ENCODE results near the gene OPN1MW3.

Gene OPN1MW3

DNA sequence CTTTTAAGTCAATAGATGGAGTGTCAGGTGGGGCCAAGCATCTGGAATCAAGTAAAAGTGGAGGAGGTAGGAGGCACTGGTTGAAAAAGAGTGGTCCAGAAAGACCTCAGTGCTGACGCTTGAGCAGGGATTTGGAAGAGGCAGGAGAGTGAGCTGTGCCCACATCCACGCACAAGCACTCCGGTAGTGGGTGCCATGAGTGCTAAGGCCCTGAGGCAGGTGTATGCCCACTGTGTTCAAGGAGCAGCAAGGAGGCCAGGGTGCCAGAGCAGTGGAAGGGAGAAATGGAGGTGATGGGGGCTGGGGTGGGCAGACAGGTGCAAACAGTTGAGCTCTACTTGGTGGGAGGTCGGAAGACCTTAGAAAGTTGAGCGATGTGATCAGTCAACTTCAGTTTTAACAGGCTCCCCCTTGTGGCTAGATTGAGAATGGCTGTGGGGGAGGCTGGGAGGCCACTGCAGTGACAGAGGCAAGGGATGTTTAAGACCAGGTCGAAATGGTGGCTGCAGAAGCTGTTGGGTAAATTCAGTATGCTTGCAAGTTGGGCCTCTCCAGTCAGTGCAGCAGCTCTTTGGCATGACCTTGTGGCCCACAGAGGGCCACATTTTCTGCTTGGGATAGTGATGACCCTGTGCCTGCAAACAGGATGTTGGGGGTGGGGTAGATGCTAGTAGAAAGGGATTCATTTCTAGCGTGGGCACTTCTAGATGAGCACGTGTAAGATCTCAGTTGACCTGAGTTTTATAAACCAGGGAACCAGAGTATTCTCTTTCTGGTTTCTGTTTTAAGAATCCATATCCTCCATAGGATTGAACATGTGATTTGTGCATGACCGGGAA is 50.9 kb downstream of the OPN1MW3 start:
- DNase-seq = peak; percentile 34
- no peaks in the 10 kb centered on the region for H3K9me3 ChIP-seq (ENCODE audit: control insufficient read depth, low read length)
- no peak overlapping the region for H2AK5ac ChIP-seq (ENCODE audit: low read length, severe bottlenecking)
- no peak overlapping the region for H2BK12ac ChIP-seq (ENCODE audit: low read length in 2 of 2)
- no peak overlapping the region for H3K23ac ChIP-seq (ENCODE audit: low read length in 2 of 2)
- H2AFZ ChIP-seq (ENCODE audit: low read depth, low read length) = no peak overlapping the region
- H2BK15ac ChIP-seq (ENCODE audit: low read depth, poor library complexity, severe bottlenecking) = no peak overlapping the region
- 63% methylated on average over 8 of the region's 9 CpGs for WGBS
- H4K8ac ChIP-seq (ENCODE audit: low read length) = no peak overlapping the region
- no peak overlapping the region for H3K27ac ChIP-seq (ENCODE audit: low read length, poor library complexity, severe bottlenecking)
- no peak overlapping the region for H3K18ac ChIP-seq (ENCODE audit: low read depth in 1 of 2, low read length in 2 of 2)
- H3K4me3 ChIP-seq (ENCODE audit: insufficient read depth in 1 of 2, low read depth in 1 of 2, low read length in 2 of 2) = no peak overlapping the region
- H3K4me2 ChIP-seq (ENCODE audit: low read length, poor library complexity, severe bottlenecking) = no peak overlapping the region
- H2BK120ac ChIP-seq (ENCODE audit: low read depth, low read length) = no peak overlapping the region
- no peak overlapping the region for H3K14ac ChIP-seq (ENCODE audit: low read length in 2 of 2)
- no peak overlapping the region for H4K91ac ChIP-seq (ENCODE audit: low read length)
- H3K27me3 ChIP-seq (ENCODE audit: control insufficient read depth in 1 of 2, insufficient read depth in 1 of 2, low read length in 2 of 2) = peaks cover 4 to 79% of the 10 kb centered on the region in 2 experiments
- no peak overlapping the region for H3K9ac ChIP-seq (ENCODE audit: low read length)
- peaks cover 1% of the 10 kb centered on the region for H3K4me1 ChIP-seq (ENCODE audit: control insufficient read depth, insufficient read depth, low read depth, low read length)
- no peaks in the 10 kb centered on the region for H3K36me3 ChIP-seq (ENCODE audit: control insufficient read depth in 1 of 2, insufficient read depth in 2 of 2, low read depth in 1 of 2, low read length in 2 of 2)
- no peak overlapping the region for H3K4ac ChIP-seq (ENCODE audit: low read depth in 1 of 2, low read length in 2 of 2)
- no peaks in the 10 kb centered on the region for H3K79me1 ChIP-seq (replicated peaks; ENCODE audit: low read length, poor library complexity, severe bottlenecking)
- no peak overlapping the region for H2BK5ac ChIP-seq (ENCODE audit: low read depth, low read length, poor library complexity, severe bottlenecking)

GRCh38 chrX:154309041-154309775 is 51.8 kb downstream of the OPN1MW3 start:
- Histone ChIP-seq H3K4me2 (ENCODE audit: low read length, poor library complexity, severe bottlenecking) (no peak overlapping the region), H2AFZ (ENCODE audit: low read depth, low read length) (no peak overlapping the region), H3K23ac (ENCODE audit: low read length in 2 of 2) (no peak overlapping the region), H3K9ac (ENCODE audit: low read length) (no peak overlapping the region), H2AK5ac (ENCODE audit: low read length, severe bottlenecking) (no peak overlapping the region), H2BK120ac (ENCODE audit: low read depth, low read length) (no peak overlapping the region), H3K4me3 (ENCODE audit: insufficient read depth in 1 of 2, low read depth in 1 of 2, low read length in 2 of 2) (no peak overlapping the region), H3K4ac (ENCODE audit: low read depth in 1 of 2, low read length in 2 of 2) (no peak overlapping the region), H3K9me3 (ENCODE audit: control insufficient read depth, low read length) (no peaks in the 10 kb centered on the region), H4K91ac (ENCODE audit: low read length) (no peak overlapping the region), H4K8ac (ENCODE audit: low read length) (no peak overlapping the region), H3K4me1 (ENCODE audit: control insufficient read depth, insufficient read depth, low read depth, low read length) (peaks cover 1% of the 10 kb centered on the region), H2BK5ac (ENCODE audit: low read depth, low read length, poor library complexity, severe bottlenecking) (no peak overlapping the region), H3K79me1 (replicated peaks; ENCODE audit: low read length, poor library complexity, severe bottlenecking) (no peaks in the 10 kb centered on the region), H2BK12ac (ENCODE audit: low read length in 2 of 2) (no peak overlapping the region), H3K14ac (ENCODE audit: low read length in 2 of 2) (no peak overlapping the region), H3K18ac (ENCODE audit: low read depth in 1 of 2, low read length in 2 of 2) (no peak overlapping the region), H3K27me3 (ENCODE audit: control insufficient read depth in 1 of 2, insufficient read depth in 1 of 2, low read length in 2 of 2) (peaks cover 4 to 71% of the 10 kb centered on the region in 2 experiments), H3K36me3 (ENCODE audit: control insufficient read depth in 1 of 2, insufficient read depth in 2 of 2, low read depth in 1 of 2, low read length in 2 of 2) (no peaks in the 10 kb centered on the region), H3K27ac (ENCODE audit: low read length, poor library complexity, severe bottlenecking) (no peak overlapping the region), H2BK15ac (ENCODE audit: low read depth, poor library complexity, severe bottlenecking) (no peak overlapping the region)
- no peak for DNase-seq
- 83% methylated on average over 13 of the region's 16 CpGs for WGBS

- Histone ChIP-seq H3K79me1 (replicated peaks; ENCODE audit: low read length, poor library complexity, severe bottlenecking) (no peaks in the 10 kb centered on the region), H3K4me3 (ENCODE audit: insufficient read depth in 1 of 2, low read depth in 1 of 2, low read length in 2 of 2) (no peak overlapping the region), H4K91ac (ENCODE audit: low read length) (no peak overlapping the region), H2BK12ac (ENCODE audit: low read length in 2 of 2) (no peak overlapping the region), H3K4ac (ENCODE audit: low read depth in 1 of 2, low read length in 2 of 2) (no peak overlapping the region), H2BK120ac (ENCODE audit: low read depth, low read length) (no peak overlapping the region), H2AFZ (ENCODE audit: low read depth, low read length) (no peak overlapping the region), H3K4me2 (ENCODE audit: low read length, poor library complexity, severe bottlenecking) (no peak overlapping the region), H2BK15ac (ENCODE audit: low read depth, poor library complexity, severe bottlenecking) (no peak overlapping the region), H3K9ac (ENCODE audit: low read length) (no peak overlapping the region), H3K14ac (ENCODE audit: low read length in 2 of 2) (no peak overlapping the region), H3K9me3 (ENCODE audit: control insufficient read depth, low read length) (no peaks in the 10 kb centered on the region), H3K23ac (ENCODE audit: low read length in 2 of 2) (no peak overlapping the region), H3K27ac (ENCODE audit: low read length, poor library complexity, severe bottlenecking) (no peak overlapping the region), H3K36me3 (ENCODE audit: control insufficient read depth in 1 of 2, insufficient read depth in 2 of 2, low read depth in 1 of 2, low read length in 2 of 2) (no peaks in the 10 kb centered on the region), H2AK5ac (ENCODE audit: low read length, severe bottlenecking) (no peak overlapping the region), H3K18ac (ENCODE audit: low read depth in 1 of 2, low read length in 2 of 2) (no peak overlapping the region), H2BK5ac (ENCODE audit: low read depth, low read length, poor library complexity, severe bottlenecking) (no peak overlapping the region), H4K8ac (ENCODE audit: low read length) (no peak overlapping the region), H3K27me3 (ENCODE audit: control insufficient read depth in 1 of 2, insufficient read depth in 1 of 2, low read length in 2 of 2) (peaks cover 4 to 56% of the 10 kb centered on the region in 2 experiments), H3K4me1 (ENCODE audit: control insufficient read depth, insufficient read depth, low read depth, low read length) (peaks cover 1% of the 10 kb centered on the region)
- DNase-seq = no peak
- WGBS = 86% methylated on average over 19 of the region's 19 CpGs
Observed at GRCh38 chrX:154310616-154311536, 53.5 kb downstream of the OPN1MW3 start.

Data from mesenchymal stem cell (in vitro differentiated cells and primary cell).